GM19455 (cell line): ENCODE measurements around the gene IRF2.

Source experiments
- ATAC-seq: cut with Tn5 transposase; IDR thresholded peaks from one replicate; pipeline ENCODE4 v1.9.1; 2021; ENCODE audit not compliant: unreplicated experiment

Gene IRF2

DNA sequence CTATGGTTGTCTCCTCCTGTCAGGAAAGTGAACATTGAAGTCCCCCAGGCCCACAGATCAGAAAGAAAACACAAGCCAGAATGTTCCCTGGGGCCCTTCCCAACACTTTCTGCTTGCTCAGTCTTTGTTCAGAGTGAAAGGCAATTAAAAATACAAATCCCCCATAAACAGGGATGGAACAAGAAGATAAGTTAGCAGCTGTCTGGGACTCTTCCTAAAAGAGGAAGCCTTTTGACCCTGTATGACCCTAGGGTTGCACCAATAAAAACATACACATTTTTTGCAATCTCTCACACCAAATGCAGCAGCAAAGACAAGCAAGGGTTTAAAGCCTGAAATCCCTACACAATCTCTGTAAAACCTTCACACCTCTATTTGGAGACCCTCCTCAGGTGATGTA is 22.6 kb downstream of the IRF2 start:
- no peak for ATAC-seq

DNA sequence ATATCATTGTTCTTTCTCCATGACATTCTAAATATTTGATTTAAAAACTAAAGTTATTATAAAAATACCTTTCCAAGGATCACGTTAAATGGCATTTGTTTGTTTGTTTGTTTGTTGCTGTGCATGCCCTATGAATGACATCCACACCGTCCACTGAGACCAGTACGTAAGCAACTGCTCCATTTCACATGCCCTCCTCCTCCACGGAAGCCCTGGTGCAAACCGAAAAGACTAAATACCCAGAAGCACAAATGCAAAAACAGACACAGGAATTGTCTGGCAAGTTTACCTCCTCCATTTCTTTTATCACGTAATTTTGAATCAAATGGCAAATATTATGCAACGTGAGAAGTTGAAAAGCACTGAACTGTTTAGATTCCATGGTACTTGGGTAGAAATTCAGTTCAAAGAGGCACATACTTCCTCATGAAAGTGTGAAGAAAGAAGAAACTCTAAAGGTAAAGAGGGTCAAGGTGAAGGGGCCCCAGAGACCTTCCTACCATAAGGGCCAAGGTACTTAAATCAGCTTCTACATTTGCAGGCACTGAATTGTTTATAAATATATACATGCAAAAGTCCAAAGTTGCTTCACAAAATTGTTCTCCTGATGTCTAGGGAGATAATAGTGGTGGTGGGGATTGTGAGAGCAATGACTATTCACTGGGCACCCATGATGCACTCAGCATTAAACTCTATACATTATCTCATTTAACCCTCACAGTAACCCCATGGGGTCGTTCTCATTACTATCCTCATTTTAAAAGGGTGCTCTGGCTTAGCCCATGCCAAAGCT is 23.4 kb downstream of the IRF2 start:
- no peak for ATAC-seq

DNA sequence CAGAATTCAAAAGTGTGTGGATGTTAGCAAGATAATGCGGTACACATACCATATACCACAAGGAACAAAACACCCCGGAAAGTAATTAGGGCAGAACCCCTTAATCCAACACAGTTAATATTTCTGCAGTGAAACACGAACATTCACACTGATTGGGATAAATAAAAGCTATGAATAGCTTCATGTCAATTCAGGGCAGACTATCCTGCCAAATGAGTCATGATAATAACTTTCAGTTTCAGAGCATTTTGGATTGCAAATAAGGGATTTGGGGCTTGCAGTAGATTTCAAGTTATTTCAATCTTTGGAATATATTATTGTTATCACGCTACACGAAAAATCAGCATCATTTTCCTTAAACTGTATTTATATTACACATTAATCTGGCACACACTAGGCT is 24.3 kb downstream of the IRF2 start:
- ATAC-seq: no peak

DNA sequence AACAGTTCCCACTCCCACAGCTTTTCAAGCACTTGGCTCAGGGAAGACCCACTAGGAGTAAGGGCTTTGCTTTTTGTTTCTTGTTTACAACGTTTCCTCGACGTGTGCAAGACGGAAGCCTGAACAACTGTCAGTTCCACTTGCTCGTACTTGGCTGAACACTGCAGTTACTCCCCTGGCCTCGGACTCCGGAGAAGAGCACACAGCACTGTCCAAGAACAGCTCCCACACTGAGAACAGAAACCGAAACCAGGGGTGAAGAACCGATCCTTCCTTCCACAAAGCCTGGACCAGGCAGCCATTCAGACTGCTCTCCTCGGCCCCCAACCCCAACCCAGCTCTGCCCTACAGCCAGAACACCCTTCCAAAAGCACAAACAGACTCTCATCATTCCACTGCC is 25.5 kb downstream of the IRF2 start:
- no peak for ATAC-seq

DNA sequence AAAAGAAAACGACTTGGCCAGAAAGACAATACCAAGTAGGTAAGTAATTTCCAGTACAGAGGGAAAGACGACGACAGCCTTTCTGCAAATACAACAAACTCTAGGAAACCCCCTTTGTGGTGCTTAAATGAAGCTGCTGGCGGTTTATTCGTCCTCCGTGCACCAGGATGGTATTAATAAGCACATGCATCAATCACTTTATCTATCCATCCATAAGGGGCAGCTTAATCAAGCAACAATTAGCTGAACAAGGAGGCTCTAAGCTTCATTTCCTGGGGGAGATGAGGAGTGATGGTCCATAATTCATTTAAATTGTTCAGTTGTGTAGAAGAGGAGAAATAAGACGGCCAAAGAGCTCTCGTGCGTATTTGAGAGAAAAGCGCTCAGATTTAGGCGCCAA is 26.2 kb downstream of the IRF2 start:
- no peak for ATAC-seq

DNA sequence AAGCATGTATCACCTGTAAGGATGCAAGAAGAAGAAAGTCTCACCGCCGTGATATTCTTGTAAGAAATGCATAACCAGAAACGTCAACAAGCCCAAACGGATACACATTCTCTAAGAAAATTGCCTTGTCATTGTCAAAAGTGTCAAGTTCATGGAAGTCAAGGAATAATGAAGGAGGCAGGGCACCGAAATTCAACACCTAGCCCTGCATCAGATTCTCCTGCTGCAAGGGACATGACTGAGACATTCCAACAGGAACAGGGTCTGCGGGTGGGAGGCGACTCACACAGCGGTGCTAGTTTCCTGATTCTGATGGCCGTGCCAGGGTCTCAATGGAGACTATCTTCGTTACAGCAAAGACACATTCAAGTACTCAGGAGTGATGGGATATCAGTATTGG is 26.7 kb downstream of the IRF2 start:
- no peak for ATAC-seq

DNA sequence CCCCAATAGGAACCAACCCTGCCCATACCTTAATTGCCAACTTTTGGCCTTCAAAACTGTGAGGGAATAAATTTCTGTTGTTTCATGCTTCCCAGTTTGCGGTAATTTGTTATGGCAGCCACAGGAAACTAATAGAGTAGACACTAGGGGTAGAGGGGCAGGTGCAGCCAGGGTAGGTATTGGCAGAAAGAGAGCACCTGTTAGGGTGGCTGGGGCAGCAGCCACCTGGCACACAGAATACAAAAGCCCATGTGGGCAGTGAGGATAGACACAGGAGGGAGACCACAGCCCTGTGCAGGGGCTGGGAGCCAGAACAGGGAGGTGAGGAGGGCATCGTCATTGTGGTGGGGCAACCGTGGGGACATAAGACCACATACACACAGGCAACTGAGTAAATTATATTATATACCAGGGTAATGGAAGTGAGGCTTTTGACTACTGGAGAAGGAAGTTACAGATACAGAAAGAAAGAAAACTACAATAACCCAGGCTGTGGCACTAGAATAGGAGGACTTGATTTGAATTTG is 28.2 kb downstream of the IRF2 start:
- no peak for ATAC-seq

DNA sequence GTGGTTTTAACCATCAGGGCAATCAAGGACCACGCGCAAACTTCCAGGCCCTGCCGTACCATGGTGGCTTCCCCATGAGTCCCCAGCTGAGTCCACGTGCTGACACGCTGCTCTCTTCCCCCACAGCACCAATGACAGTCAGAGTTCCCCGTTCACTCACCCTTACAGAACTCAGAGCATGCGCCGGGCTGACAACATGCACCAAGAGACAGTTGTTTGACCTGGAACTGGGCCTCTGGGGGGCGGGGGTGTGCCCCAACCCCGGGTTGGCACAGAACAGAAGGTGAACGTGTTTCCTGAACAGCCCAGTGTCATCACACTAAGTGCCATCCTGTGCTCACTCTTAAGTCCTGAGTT is 29.4 kb downstream of the IRF2 start:
- ATAC-seq: no peak

DNA sequence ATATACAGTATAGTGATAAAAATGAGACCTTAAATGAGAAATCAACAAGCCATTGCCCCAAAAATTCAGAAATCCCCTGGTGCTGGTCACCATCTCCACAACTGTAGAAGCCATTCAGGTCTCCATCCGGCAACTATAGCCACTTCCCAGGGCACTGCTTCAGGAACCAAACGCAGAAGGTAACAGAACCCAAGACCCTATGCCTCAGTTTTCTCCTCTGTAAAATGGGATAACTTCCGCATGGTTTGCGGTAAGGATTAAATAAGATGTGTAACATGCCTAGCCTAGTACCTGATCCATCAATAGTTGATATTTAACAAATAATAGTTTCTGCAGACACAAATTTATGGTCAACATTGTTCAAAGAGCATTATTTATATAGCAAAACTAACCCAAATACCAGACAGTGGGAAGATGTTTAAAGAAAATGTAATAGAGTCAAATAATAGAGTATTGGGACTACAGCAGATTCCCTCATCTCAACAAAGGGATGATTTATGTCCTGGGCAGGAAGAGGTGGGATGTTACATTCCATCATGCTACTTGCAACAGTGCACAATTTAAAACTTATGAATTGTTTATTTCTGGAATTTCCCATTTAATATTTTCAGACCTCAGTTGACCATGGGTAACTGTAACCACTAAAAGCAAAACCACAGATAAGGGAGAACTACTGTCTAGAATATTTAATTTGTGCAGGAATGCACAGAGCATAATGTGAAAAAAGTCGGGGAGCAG is 30.0 kb downstream of the IRF2 start:
- ATAC-seq: no peak

DNA sequence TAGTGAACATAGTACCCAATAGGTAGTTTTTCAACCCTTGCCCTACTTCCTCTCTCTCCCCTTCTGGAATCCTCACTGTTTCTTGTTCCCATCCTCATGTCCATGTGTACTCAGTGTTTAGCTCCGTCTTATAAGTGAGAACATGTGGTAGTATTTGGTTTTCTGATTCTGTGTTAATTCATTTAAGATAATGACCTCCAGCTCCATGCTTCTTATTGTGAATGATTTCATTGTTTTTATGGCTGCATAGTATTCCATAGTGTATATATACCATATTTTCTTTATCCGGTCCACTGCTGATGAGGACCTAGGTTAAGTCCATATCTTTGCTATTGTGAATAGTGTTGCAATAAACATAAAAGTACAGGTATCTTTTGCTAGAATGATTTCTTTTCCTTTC is 31.0 kb downstream of the IRF2 start:
- no peak for ATAC-seq

DNA sequence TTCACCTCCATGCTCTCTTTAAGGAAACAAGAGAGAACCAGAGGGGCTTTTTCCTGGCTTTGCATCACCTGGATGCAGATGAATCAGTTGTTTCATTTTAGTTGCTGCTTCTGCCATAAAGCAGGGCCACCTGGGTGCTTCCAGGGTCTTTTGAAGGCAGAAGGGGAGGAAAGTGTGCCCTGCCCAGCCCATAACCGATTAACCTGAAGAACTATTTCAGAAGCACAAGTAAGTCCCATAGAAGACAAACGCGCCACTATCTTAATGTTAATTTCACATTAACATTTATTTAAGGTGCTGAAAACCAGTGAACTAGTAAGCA is 32.1 kb downstream of the IRF2 start:
- ATAC-seq: no peak

DNA sequence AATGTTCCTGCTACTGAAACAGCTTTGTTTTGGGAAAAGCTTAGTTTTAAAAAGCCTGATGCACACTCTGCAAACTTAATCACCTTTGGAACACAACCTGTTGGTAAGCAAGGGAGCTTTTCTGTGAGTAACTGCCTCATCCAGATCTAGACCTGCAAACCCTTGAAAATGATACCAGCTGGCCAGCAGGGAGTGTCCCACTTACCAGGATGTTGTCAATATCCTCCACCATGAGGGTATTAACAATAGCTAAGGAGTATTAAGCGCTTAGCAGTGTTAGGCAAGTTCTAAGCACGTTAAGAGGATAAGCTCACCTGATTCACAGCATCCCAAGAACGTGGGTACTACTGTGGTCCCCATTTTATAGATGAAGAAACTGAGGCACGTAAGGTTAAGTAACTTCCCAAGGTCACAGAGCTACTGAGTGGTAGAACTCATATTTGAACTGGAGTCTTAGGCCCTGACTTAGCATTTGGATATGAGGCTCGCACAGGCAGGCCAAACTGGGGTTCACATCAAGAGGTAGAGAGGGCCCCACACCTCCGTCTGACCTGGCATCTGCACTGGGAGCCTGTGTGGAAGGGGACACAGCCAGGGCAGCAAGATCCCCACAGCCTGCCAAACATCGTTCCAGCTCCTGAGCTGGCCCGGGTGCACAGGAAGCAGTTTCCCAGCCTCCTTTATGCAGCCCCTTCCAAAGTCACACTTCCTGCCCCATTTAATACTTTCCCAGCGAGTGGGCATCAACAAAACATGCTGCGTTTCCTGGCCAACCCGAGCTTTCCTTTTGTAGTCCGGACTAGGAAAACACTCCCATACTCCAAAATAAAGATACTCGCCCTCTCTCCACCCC is 32.7 kb downstream of the IRF2 start:
- ATAC-seq: no peak

DNA sequence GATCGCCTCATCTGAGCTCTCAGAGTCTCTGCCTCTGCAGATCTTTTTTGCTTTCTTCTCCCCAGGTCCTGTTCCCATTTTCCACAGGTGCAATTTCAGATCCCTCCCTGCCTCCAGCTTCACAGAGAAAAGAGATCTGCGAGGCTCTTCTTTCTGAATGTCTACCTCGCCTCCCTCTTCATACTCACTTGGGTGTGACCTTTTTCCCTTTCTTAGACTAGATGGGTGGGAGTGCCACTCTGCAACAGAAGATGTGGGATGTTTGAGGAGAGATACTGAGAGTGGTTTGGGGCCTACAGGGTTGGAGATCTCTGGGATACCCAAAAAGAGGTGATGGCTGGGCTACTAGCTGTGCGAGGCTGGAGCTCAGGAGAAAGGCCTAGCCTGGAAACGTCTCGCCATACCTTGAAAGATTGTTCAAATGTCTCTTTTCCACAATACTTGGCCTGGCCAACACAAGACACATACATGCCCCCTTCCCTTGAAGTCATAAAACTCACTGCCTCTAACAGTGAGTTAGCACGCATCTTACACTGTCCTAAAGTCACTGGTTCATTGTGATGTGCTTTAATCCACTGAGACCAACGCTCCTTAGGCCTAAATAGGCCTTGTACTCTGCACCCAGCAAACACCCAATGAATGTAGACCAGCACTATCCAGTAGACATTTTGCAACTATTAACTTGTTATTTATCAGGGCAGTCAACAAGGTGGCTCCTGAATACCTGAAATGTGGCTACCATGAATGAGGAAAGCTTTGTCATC is 33.6 kb downstream of the IRF2 start:
- ATAC-seq: no peak

DNA sequence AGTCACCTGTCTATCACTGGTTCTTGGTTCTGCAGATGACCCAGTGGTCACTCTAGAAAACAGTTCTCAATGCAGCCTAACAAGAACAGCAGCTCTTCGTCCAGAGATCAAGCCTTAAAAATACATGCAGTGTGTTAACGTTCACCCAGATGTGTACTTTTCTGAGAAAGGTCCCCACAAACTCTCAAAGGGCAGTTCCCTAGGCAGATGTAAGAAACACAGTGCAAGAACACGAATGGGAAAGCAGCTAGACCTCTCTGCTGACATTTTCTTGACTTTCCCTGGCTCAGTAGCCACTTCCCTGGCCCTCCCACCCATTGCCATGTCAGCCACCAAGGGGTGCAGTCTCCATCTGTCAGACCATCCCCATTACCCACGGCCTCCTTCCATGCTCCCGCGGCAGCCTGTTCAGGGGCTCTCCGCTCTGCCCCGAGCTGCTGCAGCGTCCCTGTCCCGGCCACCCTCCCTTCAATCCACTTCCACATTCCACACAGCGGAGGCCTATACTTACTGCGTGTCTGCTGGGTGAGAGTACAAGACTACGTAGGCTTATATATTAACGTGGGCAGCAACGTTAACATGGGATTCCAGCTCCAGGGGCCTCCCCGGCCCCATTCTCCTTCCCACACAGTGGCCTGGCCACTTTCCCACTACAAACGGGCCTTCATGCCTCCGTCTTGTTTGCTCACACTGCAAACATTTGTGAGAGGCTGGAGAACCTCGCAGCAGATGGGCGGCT is 34.3 kb downstream of the IRF2 start:
- ATAC-seq: no peak

DNA sequence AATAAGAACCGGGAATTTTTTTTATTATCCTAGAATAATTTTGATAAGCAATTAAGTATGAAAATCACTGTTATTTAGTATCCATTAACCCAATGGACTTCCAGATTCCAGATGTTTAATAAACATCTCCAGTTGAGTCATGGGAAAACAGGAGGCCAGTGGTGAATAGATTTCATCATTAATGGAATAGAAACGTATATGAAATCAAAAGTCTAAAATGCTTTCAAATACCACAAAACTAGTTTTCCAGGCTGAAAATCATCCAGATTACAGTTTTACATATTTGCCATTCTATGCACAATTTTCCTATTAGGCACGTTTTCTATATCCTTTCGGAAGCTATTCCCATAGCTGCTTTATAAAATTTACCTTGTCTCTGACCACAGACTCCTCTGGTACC is 35.0 kb downstream of the IRF2 start:
- ATAC-seq: no peak

DNA sequence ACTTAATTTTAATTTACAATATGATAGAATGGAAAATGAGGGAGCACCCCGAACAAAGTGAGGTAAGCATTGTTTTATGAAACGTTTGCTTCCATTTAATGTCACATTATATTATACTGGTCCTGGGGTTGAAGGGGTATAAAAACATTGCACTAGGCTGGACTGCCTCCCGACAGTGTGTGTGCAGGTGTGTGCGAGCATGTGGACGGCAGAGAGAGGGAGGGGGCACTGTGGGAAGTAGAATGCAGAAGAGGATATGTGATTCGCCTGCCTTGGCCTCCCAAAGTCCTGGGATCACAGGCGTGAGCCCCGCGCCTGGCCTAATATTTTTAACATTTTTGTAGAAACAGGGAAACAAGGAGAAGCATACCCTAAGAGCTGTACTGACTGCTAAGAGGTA is 36.0 kb downstream of the IRF2 start:
- no peak for ATAC-seq

DNA sequence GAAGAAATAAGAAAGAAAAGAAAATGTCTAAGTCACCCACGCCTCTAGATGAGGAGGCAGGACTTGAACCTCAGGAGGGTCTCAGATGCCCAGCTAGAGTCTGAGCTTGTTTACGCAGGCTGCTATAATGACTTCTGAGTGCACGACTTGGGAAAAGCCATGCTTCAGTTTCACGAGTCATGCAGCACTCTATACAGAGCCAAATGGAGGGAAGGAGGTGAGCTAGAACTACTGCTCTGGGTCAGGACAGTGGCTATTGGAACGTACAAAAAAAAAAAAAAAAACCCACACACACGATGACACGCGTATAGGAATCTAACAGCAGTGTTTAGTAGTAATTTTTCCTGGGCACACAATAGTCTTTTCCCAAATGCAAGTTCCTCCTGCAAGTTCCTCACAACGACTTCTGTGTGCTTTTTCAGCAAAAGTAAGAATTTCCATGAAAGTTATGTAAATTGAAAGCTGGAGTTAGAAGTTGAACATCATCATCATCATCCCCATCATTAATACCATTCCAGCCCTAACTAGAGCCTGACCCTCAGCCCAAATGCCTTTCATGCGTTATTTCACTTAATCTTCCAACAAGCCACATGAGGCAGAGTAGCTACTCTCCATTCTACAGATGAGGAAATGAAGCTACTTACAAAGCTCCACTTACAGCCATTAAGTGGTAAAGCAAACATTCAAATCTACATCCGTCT is 36.6 kb downstream of the IRF2 start:
- no peak for ATAC-seq

DNA sequence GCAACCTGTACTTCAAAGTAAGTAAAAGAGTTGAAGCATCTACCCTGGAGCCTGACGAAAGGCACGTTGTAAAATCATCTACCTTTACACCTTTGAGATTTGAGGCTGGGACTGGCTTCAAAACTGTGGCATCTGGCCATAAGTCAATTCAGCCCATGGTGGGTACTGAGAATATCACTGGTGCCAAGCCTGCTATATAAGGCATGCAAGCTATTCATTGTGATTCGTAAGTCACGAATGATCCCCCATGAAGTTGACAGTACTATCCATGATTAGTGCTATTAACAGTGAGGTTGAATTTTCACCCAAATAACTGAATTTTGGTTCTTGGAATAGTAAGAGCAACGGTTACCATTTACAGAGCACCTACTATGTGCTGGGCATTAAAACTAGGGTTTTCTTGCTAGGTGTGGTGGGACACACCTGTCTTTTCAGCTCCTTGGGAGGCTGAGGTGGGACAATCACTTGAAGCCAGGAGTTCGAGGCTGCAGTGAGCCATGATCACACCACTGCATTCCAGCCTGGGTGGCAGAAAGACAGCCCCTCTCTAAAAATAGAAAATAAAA is 39.8 kb downstream of the IRF2 start:
- no peak for ATAC-seq

DNA sequence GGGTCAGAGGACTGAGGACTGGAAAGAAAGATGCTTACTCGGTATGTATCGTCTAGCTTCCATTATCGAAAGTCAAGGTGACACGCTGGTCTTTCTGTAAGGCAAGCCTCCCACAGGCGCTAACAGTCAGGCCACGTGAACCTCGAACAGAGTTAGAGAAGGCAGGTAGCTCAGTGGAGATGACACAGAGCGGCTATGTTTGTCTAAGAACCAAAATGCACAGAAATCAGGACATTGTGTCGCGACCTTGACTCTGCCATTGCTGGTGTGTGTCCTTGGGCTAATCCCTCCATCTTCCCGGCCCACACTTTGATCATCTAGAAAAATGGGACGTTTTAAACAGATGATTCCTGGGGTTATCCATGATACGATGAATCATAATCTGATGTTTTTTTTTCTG is 40.3 kb downstream of the IRF2 start:
- ATAC-seq: no peak
